HG02885 (cell line): ENCODE results near the gene MRC1.
"Not testable (repeated sequence)": the region's sequence is repeated elsewhere in the genome, so short reads cannot be mapped to it uniquely, and the experiment has no call there.

ENCODE experiments used
- ATAC-seq: cut with Tn5 transposase; IDR thresholded peaks from one replicate; pipeline ENCODE4 v1.9.1; 2021; ENCODE audit warnings: mild to moderate bottlenecking; ENCODE audit not compliant: unreplicated experiment, poor library complexity

MRC1 gene

DNA sequence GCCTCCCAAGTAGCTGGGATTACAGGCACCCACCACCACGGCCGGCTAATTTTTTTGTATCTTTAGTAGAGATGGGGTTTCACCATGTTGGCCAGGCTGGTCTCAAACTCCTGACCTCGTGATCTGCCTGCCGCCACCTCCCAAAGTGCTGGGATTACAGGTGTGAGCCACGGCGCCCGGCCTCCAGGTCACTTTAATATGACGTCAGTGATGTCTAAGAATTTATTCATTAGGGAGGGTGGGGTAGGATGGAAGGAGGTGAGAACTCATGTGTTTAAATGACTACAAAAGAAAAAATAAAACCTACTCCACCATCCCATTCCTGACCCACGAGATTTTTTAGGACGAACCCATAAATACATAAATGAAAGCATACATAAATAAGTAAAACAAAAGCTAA lies 145.2 kb downstream of the MRC1 start:
- not testable (repeated sequence) for ATAC-seq

- ATAC-seq: no peak
Measured at GRCh38 chr10:17954861-17955260, 145.7 kb downstream of the MRC1 start.

- no peak for ATAC-seq
Measured at GRCh38 chr10:17958049-17958448, 148.9 kb downstream of the MRC1 start.

DNA sequence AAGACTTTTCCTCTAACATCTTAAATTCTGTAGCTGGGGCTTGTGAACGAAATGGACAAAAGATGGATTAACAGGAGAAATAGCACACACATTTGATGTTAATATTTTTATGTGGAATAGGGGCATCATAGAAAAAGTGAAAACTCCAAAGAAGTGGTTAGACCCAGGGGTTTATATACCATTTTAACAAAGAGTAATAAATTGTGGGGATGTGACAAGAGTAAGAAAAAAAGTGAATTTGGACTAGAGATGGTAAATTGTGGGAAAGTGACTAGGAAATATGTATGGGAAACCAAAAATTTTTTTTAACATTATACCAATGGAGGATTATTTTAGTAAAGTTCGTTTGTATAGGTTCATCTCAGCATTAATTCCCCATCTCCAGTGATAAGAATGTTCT lies 150.7 kb downstream of the MRC1 start:
- ATAC-seq: no peak
